ENCODE measurements around the gene OSCP1.

GRCh38 chr1:36400825-36401601, 49.2 kb downstream of the OSCP1 start:
- peak; percentile 63; the same call in 1 of the 2 replicates for TF ChIP-seq POLR2AphosphoS5 (IDR thresholded peaks at IDR 0.05; ENCODE audit: low read depth, low read length)
- peak; percentile 82 for TF ChIP-seq POLR2A (IDR thresholded peaks at IDR 0.05; ENCODE audit: low read depth, low read length)
- 0 out of 2 replicates have a peak, but pooled peaks have one; percentile 37 for TF ChIP-seq TAF1 (IDR thresholded peaks at IDR 0.05; ENCODE audit: borderline replicate concordance, low read depth, low read length)
